ENCODE results near the gene YRDC. TPM values are rescaled to one million over a fixed set of nuclear protein-coding genes. Genes with fewer than 3 reads are reported as not detected.

YRDC gene
- total RNA-seq, 6 donors from 2014 or later: 4.2 to 22.2 (median 13.3) TPM

- no peak overlapping the region for H3K4me3 ChIP-seq
- DNase-seq: no peak
- H3K36me3 ChIP-seq: peaks cover 0 to 28% (median 5%) of the 10 kb centered on the region in 4 donors
- peak overlapping the region; percentile 48 to 73 (median 56) for H3K27ac ChIP-seq
- ATAC-seq (ENCODE audit: low FRiP score in 2 of 2): no peak
- H3K4me1 ChIP-seq: peaks cover 35 to 79% (median 58%) of the 10 kb centered on the region in 4 donors
- no peaks in the 10 kb centered on the region for H3K27me3 ChIP-seq
- no peaks in the 10 kb centered on the region for H3K9me3 ChIP-seq
- WGBS, 2 donors: 71 to 76% methylated on average over 6 of the region's 6 CpGs
- TF ChIP-seq POLR2AphosphoS5 (IDR thresholded peaks at IDR 0.05) (no peak), CTCF (IDR thresholded peaks at IDR 0.05) (no peak), POLR2A (IDR thresholded peaks at IDR 0.05) (no peak), EP300 (IDR thresholded peaks at IDR 0.05) (no peak)
These were observed 42.4 kb upstream of the YRDC start for GRCh38 chr1:37850352-37850955.

- DNase-seq: no peak
- Histone ChIP-seq H3K36me3 (peaks cover 0 to 18% (median 4%) of the 10 kb centered on the region in 4 donors), H3K27me3 (no peaks in the 10 kb centered on the region), H3K27ac (peak overlapping the region in 3 of 4 donors; percentile 48 to 73 (median 61)), H3K9me3 (no peaks in the 10 kb centered on the region), H3K4me1 (peaks cover 33 to 69% (median 53%) of the 10 kb centered on the region in 4 donors), H3K4me3 (no peak overlapping the region)
- TF ChIP-seq CTCF (IDR thresholded peaks at IDR 0.05) (no peak), EP300 (IDR thresholded peaks at IDR 0.05) (no peak), POLR2A (IDR thresholded peaks at IDR 0.05) (no peak), POLR2AphosphoS5 (IDR thresholded peaks at IDR 0.05) (no peak)
- no peak for ATAC-seq (ENCODE audit: low FRiP score in 2 of 2)
- WGBS, 2 donors: 97 to 98% methylated on average over 3 of the region's 3 CpGs
These were observed 41.5 kb upstream of the YRDC start for GRCh38 chr1:37849480-37849879.

- WGBS, 2 donors: 63 to 64% methylated on average over 4 of the region's 4 CpGs
- Histone ChIP-seq H3K4me3 (no peak overlapping the region), H3K36me3 (peaks cover 0 to 10% (median 1%) of the 10 kb centered on the region in 4 donors), H3K9me3 (no peaks in the 10 kb centered on the region), H3K4me1 (peaks cover 35 to 51% (median 42%) of the 10 kb centered on the region in 4 donors), H3K27me3 (no peaks in the 10 kb centered on the region), H3K27ac (peak overlapping the region in 1 of 4 donors; percentile 74)
- peak in 1 of 2 donors; percentile 24 for ATAC-seq (ENCODE audit: low FRiP score in 2 of 2)
- TF ChIP-seq EP300 (IDR thresholded peaks at IDR 0.05) (no peak), CTCF (IDR thresholded peaks at IDR 0.05) (no peak), POLR2AphosphoS5 (IDR thresholded peaks at IDR 0.05) (no peak), POLR2A (IDR thresholded peaks at IDR 0.05) (no peak)
- DNase-seq: no peak
These were observed 38.8 kb upstream of the YRDC start for GRCh38 chr1:37846647-37847339.

- ATAC-seq (ENCODE audit: low FRiP score in 2 of 2): peak in 1 of 2 donors; percentile 12
- H3K9me3 ChIP-seq: no peaks in the 10 kb centered on the region
These were observed 37.8 kb upstream of the YRDC start for GRCh38 chr1:37845786-37846185.

More at GRCh38 chr1:37845786-37846185, 37.8 kb upstream of the YRDC start:
- peaks cover 25 to 41% (median 34%) of the 10 kb centered on the region in 4 donors for H3K4me1 ChIP-seq
- H3K36me3 ChIP-seq: peaks cover 0 to 15% (median 3%) of the 10 kb centered on the region in 4 donors
- H3K27ac ChIP-seq: peak overlapping the region in 1 of 4 donors; percentile 74
- H3K27me3 ChIP-seq: no peaks in the 10 kb centered on the region
- no peak for DNase-seq
- no peak overlapping the region for H3K4me3 ChIP-seq
- TF ChIP-seq POLR2A (IDR thresholded peaks at IDR 0.05) (no peak), EP300 (IDR thresholded peaks at IDR 0.05) (no peak), POLR2AphosphoS5 (IDR thresholded peaks at IDR 0.05) (no peak), CTCF (IDR thresholded peaks at IDR 0.05) (no peak)
- WGBS, 2 donors: 50 to 53% methylated on average over 3 of the region's 3 CpGs
